Natural killer cell (primary cell): ENCODE data around the gene CNOT10. TPM values are rescaled to one million over a fixed set of nuclear protein-coding genes. Genes with fewer than 3 reads are reported as not detected.

Source experiments
- ATAC-seq, 3 donors: fragments of 150-1000 bp in 2 of 3; fragments of 200-7000 bp in 1 of 3; cut with Tn5 transposase; 1 replicate in 1 of 3; 2 replicates in 2 of 3; pipeline ENCODE4 v1.10.0; 2021; ENCODE audit warnings: mild to moderate bottlenecking in 2 of 3, moderate library complexity in 2 of 3
- DNase-seq, 2 donors: peaks; one replicate each; pipeline versions ENCODE4 v3.0.0 to v3.0.0-alpha.2; 2013 to 2021; ENCODE audit warnings: mixed read lengths in 1 of 2
- H3K27ac ChIP-seq: one replicate; pipeline ENCODE4 v1.5.1; 2013; ENCODE audit warnings: mild to moderate bottlenecking, low read length
- H3K27me3 ChIP-seq: one replicate; pipeline ENCODE4 v1.6.1; 2013; ENCODE audit warnings: low read length; ENCODE audit not compliant: control insufficient read depth, insufficient read depth
- H3K36me3 ChIP-seq: one replicate; pipeline ENCODE4 v1.6.1; 2013; ENCODE audit warnings: low read length; ENCODE audit not compliant: control insufficient read depth, insufficient read depth
- H3K4me1 ChIP-seq: one replicate; pipeline ENCODE4 v1.6.1; 2013; ENCODE audit warnings: low read length; ENCODE audit not compliant: control insufficient read depth, insufficient read depth
- H3K4me3 ChIP-seq: one replicate; pipeline ENCODE4 v1.5.1; 2013; ENCODE audit warnings: low read length
- H3K9me3 ChIP-seq: one replicate; pipeline ENCODE4 v1.6.1; 2013; ENCODE audit warnings: low read length; ENCODE audit not compliant: control insufficient read depth, insufficient read depth
- H3K27ac Mint-ChIP-seq, 2 donors: one replicate each; pipeline ENCODE4 v1.8.0; 2022; ENCODE audit warnings: mild to moderate bottlenecking in 2 of 2, mixed read lengths in 2 of 2, moderate library complexity in 1 of 2
- H3K27me3 Mint-ChIP-seq, 2 donors: one replicate each; pipeline ENCODE4 v1.8.0; 2022; ENCODE audit warnings: low read depth in 2 of 2, mixed read lengths in 2 of 2
- H3K36me3 Mint-ChIP-seq: one replicate; pipeline ENCODE4 v1.8.0; 2022; ENCODE audit warnings: mixed read lengths
- H3K4me1 Mint-ChIP-seq, 2 donors: one replicate each; pipeline ENCODE4 v1.8.0; 2022; ENCODE audit warnings: mixed read lengths in 2 of 2
- H3K4me3 Mint-ChIP-seq: one replicate; pipeline ENCODE4 v1.8.0; 2022; ENCODE audit warnings: mild to moderate bottlenecking, moderate library complexity, mixed read lengths
- H3K9me3 Mint-ChIP-seq, 2 donors: one replicate each; pipeline ENCODE4 v1.8.0; 2022; ENCODE audit warnings: mixed read lengths in 2 of 2
- WGBS: methylation state at CpG from one replicate; pipeline ENCODE4 v1.1.7; 2013; ENCODE audit warnings: missing lambda C conversion rate; ENCODE audit not compliant: insufficient coverage; 5-methylcytosine and 5-hydroxymethylcytosine counted together
- intact Hi-C: fragments of 100-400 bp; cut with micrococcal nuclease; formaldehyde crosslinking; loops from one replicate; pipeline ENCODE4 v1.14.2; 2022
- total RNA-seq, 4 donors: library from RNA; stranded (reverse); fragments of 120-200 nt in 1 of 4; gene quantifications; one replicate each; pipeline versions ENCODE4 v1.2.3 to v1.2.4, GENCODE V29; 2013 to 2022
- TF ChIP-seq, protein P1 (sequence below): fragments of 200-600 bp; IDR thresholded peaks from one replicate; pipeline ENCODE4 v1.8.0; 2022; ENCODE audit warnings: antibody characterized with exemption

The CNOT10 gene
- total RNA-seq, 3 donors from 2014 or later (not counting 1 experiment from before 2014, with no cell fraction given): 47.1 to 54.3 (median 53.8) TPM

DNA sequence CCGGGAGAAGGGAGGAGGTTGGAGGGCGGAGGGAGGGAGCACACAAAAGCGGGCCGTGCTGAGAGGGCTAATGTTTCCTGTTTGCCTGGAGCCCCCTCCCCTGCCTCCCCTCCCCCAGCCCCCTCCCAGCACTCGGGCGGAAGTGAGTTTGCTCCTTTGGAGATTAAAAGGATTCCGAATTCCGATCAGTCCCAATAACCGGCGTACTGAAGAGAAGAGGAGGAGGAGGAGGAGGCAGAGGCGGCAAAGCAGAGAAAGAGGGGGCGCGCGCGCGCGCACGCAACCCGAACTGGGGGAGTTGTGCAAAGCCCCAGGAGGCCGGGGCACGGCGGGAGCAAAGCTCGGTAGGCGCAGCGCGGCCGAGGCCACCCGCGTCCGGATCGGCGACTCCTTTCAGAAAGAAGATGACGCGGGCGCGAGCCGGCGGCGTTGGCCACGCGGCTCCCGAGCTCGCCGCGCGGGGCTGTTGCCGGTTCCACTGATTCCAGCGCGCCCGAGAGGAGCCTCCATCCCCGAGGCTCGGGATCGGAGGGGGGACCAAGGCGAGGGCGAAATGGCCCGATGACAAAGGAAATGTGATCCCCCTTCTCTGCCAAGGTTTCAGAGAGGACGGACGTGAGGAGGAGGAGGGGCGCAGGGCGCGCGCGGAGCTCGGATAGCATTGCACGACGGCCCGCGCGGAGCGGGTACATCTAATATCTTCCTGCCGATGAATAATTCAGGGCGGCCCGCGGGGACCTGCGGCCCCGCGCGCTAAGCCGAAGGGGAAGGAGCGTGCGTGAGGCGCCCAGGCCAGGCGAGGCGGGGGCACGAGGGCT, 131.7 kb downstream of the CNOT10 start:
- no peak for ATAC-seq
- Histone ChIP-seq H3K9me3 (no peaks in the 10 kb centered on the region), H3K36me3 (no peaks in the 10 kb centered on the region), H3K4me1 (peaks cover 16% of the 10 kb centered on the region), H3K4me3 (no peak overlapping the region), H3K27ac (no peak overlapping the region), H3K27me3 (peaks cover 11% of the 10 kb centered on the region)
- 2% methylated on average over 81 of the region's 85 CpGs for WGBS
- no peaks in the 10 kb centered on the region for H3K9me3 Mint-ChIP-seq
- intact Hi-C loops: no loop called here
- peaks cover 6 to 8% of the 10 kb centered on the region in 2 donors for H3K4me1 Mint-ChIP-seq
- peak overlapping the region; percentile 64 for H3K4me3 Mint-ChIP-seq
- H3K27me3 Mint-ChIP-seq: peaks cover 42 to 44% of the 10 kb centered on the region in 2 donors
- TF ChIP-seq, protein P1, sequence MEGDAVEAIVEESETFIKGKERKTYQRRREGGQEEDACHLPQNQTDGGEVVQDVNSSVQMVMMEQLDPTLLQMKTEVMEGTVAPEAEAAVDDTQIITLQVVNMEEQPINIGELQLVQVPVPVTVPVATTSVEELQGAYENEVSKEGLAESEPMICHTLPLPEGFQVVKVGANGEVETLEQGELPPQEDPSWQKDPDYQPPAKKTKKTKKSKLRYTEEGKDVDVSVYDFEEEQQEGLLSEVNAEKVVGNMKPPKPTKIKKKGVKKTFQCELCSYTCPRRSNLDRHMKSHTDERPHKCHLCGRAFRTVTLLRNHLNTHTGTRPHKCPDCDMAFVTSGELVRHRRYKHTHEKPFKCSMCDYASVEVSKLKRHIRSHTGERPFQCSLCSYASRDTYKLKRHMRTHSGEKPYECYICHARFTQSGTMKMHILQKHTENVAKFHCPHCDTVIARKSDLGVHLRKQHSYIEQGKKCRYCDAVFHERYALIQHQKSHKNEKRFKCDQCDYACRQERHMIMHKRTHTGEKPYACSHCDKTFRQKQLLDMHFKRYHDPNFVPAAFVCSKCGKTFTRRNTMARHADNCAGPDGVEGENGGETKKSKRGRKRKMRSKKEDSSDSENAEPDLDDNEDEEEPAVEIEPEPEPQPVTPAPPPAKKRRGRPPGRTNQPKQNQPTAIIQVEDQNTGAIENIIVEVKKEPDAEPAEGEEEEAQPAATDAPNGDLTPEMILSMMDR: no peak
- peak in 1 of 2 donors; percentile 8 for DNase-seq
- no peak overlapping the region for H3K27ac Mint-ChIP-seq
- no peaks in the 10 kb centered on the region for H3K36me3 Mint-ChIP-seq

DNA sequence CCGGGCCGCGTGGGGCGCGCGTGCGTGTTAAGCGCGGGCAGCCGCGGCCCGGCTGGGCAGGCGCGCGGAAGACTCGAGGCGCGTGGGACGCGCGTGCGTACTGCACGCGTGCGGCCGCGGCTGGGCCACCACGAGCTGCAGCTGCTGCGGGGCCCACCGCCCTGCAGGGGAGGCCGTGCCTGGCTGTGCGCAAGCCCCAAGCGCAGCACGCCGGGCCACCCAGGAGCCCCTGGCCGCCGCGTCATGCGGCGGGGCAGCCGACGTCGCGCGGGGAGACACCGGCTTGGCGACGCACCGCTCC, 132.2 kb downstream of the CNOT10 start:
- Mint-ChIP-seq H3K27ac (no peak overlapping the region), H3K27me3 (peaks cover 42 to 44% of the 10 kb centered on the region in 2 donors), H3K9me3 (no peaks in the 10 kb centered on the region), H3K4me1 (peaks cover 4 to 6% of the 10 kb centered on the region in 2 donors), H3K4me3 (peak overlapping the region; percentile 64), H3K36me3 (no peaks in the 10 kb centered on the region)
- intact Hi-C loops: no loop called here
- TF ChIP-seq, protein P1: no peak
- Histone ChIP-seq H3K4me1 (peaks cover 16% of the 10 kb centered on the region), H3K27ac (no peak overlapping the region), H3K9me3 (no peaks in the 10 kb centered on the region), H3K4me3 (no peak overlapping the region), H3K36me3 (no peaks in the 10 kb centered on the region), H3K27me3 (peaks cover 11% of the 10 kb centered on the region)
- no peak for DNase-seq
- 2% methylated on average over 49 of the region's 49 CpGs for WGBS
- no peak for ATAC-seq

DNA sequence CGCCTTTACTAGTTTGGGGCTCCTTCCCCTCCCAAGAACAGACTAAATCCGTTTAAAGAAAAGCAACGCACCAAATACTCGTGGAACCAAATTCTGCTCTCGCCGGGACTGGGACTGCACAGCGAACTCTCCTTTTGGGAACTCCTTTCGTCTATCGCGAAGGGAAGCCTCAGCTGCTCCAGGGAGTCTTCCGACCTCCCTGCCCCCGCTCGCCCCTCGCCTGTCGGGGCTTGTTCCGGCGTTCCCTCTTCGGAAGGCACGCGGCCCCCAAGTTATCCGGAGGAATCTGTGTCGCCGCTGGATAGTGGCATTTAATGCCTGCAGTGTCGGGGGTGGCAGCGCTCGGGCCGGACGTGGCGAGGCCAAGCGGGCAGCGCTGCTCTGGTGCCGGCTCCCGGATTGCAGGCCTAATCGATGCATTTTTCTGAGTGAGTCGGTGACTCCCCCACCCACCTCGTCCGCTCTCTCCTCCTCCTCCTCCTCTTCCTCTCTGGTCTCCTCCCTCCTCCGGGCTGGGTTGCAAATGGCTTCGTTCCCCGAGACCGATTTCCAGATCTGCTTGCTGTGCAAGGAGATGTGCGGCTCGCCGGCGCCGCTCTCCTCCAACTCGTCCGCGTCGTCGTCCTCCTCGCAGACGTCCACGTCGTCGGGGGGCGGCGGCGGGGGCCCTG, 132.7 kb downstream of the CNOT10 start, which contains the start of gene TRIM71:
Gene TRIM71, plus strand, starts transcription at position 440 of the 671 bp plus-strand sequence. Its CDS starts 84 bp downstream, at position 524.
- TF ChIP-seq, protein P1: no peak
- Mint-ChIP-seq H3K27ac (no peak within 1 kb of the TSS), H3K4me1 (peaks cover 4 to 6% of the 10 kb centered on the region in 2 donors), H3K4me3 (peak within 1 kb of the TSS; percentile 64), H3K36me3 (no peaks in the 10 kb centered on the region), H3K9me3 (no peaks in the 10 kb centered on the region), H3K27me3 (peaks cover 42 to 44% of the 10 kb centered on the region in 2 donors)
- WGBS: 1% methylated on average over 59 of the region's 59 CpGs
- Histone ChIP-seq H3K9me3 (no peaks in the 10 kb centered on the region), H3K27me3 (peaks cover 11% of the 10 kb centered on the region), H3K27ac (no peak within 1 kb of the TSS), H3K36me3 (no peaks in the 10 kb centered on the region), H3K4me1 (peaks cover 16% of the 10 kb centered on the region), H3K4me3 (no peak within 1 kb of the TSS)
- ATAC-seq: no peak
- intact Hi-C loops: no loop called here
- DNase-seq: no peak
